Measurements from ENCODE around the gene HS3ST4.

DNA sequence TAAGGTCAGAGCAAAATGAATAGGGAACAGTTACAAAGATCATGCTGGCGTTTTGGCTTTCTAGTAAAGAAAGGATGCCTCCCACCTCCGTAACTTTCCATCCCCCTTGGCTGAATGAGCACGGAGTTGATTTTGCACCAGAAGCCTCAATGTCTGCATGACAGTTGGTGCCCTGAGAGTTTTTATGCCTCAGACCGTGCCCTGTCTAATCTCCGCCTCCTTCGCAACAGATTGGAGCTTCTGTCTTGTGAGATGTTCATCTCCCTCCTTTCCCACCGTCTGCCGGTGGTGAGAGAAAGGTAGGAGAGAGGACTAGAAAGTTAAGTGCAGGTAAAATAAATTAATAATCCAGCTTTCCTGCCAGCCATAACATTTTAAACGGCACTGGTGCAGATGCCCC is 1.9 kb downstream of the HS3ST4 start:
- TF ChIP-seq, protein P1, sequence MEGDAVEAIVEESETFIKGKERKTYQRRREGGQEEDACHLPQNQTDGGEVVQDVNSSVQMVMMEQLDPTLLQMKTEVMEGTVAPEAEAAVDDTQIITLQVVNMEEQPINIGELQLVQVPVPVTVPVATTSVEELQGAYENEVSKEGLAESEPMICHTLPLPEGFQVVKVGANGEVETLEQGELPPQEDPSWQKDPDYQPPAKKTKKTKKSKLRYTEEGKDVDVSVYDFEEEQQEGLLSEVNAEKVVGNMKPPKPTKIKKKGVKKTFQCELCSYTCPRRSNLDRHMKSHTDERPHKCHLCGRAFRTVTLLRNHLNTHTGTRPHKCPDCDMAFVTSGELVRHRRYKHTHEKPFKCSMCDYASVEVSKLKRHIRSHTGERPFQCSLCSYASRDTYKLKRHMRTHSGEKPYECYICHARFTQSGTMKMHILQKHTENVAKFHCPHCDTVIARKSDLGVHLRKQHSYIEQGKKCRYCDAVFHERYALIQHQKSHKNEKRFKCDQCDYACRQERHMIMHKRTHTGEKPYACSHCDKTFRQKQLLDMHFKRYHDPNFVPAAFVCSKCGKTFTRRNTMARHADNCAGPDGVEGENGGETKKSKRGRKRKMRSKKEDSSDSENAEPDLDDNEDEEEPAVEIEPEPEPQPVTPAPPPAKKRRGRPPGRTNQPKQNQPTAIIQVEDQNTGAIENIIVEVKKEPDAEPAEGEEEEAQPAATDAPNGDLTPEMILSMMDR (IDR thresholded peaks at IDR 0.05), result no peak
- TF ChIP-seq POLR2A (IDR thresholded peaks at IDR 0.05) (no peak), EP300 (IDR thresholded peaks at IDR 0.05) (no peak)

Data from suprapubic skin (tissue), 3 donors.